NK-92 (cell line): ENCODE results near the gene SLC12A4.
"Not testable (repeated sequence)": the region's sequence is repeated elsewhere in the genome, so short reads cannot be mapped to it uniquely, and the experiment has no call there.

Source experiments
- DNase-seq: peaks from one replicate; lab custom pipeline; 2025; ENCODE audit not compliant: unreplicated experiment; lab: John Stamatoyannopoulos, UW

The SLC12A4 gene

DNA sequence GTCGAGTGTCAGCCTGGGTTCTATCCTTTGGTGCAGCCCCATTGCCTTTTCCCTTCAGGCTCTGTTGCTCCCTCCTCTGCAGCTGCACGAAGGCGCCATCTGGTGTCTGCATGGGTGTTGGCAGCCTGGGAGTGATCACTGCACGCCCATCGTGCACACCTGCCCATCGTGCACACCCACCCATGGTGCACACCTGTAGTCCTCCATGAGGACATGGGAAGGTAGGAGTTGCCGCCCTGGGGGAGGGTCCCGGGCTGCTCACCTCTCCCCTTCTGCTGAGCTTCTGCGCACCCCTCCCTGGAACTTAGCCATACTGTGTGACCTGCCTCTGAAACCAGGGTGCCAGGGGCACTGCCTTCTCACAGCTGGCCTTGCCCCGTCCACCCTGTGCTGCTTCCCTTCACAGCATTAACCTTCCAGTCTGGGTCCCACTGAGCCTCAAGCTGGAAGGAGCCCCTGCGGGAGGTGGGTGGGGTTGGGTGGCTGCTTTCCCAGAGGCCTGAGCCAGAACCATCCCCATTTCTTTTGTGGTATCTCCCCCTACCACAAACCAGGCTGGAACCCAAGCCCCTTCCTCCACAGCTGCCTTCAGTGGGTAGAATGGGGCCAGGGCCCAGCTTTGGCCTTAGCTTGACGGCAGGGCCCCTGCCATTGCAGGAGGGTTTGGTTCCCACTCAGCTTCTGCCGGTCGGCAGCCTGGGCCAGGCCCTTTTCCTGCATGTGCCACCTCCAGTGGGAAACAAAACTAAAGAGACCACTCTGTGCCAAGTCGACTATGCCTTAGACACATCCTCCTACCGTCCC lies 39.7 kb downstream of the SLC12A4 start:
- DNase-seq = no peak

DNA sequence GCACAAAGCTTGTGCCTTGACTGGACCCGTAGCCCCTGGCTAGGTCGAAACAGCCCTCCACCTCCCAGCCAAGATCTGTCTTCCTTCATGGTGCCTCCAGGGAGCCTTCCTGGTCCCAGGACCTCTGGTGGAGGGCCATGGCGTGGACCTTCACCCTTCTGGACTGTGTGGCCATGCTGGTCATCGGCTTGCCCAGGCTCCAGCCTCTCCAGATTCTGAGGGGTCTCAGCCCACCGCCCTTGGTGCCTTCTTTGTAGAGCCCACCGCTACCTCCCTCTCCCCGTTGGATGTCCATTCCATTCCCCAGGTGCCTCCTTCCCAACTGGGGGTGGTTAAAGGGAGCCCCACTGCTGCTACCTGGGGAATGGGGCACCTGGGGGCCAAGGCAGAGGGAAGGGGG lies 40.3 kb downstream of the SLC12A4 start:
- DNase-seq = no peak

DNA sequence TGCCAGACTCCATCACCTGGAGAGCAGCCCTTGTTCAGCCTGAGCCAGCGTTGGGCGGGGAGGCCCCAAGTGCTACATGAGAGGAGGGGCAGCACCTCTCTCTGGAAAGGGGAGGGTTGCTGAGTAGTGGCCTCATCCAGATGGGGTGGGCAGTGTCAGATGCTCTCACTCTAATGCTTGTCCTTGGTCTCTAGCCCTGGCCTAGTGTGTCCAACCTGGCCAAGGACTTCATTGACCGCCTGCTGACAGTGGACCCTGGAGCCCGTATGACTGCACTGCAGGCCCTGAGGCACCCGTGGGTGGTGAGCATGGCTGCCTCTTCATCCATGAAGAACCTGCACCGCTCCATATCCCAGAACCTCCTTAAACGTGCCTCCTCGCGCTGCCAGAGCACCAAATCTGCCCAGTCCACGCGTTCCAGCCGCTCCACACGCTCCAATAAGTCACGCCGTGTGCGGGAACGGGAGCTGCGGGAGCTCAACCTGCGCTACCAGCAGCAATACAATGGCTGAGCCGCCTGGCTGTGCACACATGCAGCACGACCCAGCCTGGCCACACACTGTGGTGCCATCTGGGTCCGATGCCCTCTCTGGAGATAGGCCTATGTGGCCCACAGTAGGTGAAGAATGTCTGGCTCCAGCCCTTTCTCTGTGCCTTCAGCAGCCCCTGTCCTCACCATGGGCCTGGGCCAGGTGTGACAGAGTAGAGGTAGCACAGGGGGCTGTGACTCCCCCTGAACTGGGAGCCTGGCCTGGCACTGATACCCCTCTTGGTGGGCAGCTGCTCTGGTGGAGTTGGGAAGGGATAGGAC lies 41.1 kb downstream of the SLC12A4 start:
- no peak for DNase-seq

DNA sequence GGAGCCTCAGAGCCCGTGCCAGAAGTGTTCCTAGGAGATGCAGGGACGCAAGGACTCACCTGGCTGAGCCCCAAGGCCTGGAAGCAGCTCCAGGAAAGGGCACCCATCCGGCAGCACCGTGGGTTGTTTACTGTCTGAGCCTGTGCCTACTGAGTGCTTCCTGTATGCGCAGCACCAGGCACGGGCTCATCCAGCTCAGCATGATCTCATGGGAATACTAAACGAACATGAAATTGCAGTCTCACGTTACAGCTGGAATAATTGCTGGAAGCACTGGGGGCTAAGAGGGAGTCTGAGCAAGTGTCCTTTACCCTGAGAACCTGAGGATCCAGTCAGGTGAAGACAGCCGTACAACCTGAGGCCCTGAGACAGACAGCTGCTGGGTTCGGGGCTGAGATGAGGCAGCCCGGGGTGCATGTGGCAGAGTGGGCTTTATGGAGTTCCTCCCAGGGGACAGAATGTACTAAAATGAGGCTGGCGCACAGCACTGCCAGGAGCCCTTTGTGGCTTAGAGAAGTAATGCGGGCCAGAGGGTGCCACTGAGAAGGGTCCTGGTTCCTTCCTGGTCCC lies 42.2 kb downstream of the SLC12A4 start:
- no peak for DNase-seq

DNA sequence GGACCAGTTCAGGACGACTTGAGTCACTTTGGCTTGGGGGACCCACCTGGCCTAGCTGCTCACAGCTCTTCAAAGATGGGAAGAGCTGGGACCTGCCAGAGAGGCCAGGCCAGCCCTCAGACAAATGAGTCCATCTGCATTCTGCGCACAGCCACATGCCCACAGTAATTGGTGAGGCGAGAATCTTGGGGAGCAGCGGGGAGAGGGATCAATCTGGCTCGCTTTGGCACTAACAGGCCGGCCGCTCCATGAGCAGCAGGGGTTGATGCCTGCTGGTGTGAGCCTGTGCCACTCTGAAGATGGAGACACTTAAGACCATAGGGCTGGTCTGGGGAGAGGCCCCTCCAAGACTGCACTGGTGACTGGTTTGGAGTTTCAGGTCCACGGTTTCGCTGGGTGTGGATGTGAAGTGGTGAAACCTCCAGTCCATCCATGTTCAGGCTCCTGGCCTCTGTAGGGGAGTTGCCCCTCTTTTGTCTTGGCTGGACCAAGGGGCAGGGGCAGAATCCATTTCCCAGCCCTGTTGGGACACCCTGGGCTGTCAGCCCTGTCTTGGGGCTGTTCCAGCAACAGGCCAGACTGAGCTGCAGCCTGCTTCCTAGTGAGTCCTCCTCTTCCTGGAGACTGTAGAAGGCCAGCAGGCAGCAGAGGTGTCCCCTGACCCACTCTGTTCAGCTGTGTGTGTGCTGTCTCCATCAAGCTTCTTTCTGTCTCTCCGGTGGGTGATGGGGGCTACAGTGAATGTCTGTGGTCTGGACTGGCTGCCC lies 44.1 kb downstream of the SLC12A4 start:
- DNase-seq = no peak

DNA sequence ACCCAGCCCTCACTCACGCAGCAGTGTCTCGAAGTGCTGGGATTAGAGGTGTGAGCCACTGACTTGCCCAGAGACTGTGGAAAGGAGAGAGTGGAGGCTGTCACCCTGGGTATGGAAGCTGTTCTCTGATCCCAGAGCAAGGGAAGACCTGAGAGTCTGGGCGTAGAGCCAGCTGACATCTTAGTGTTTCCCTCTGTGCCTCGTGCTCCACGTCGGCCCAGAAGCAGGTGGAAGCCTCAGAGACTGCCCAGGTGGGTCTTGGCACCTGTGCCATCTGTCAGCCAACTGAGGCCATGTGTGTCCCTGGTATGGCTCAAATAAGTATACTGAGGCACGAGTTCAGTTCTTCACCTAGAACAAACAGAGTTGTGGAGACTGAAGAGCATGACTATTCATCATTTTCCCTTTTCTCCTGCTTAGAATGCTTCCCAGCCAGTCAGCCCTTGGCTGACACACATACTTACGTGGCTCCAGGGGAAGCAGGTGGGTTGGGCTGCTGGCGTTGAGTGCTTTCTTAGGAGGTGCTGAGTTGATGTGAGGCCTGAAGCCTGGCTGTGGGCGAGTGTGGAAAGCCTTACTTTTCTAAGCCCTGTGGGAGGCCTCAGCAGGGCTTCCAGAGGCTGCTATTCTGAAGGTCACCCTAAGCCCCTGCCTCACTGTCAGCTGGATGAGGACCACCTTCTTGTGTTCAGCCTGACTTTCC lies 44.9 kb downstream of the SLC12A4 start:
- DNase-seq = no peak

DNA sequence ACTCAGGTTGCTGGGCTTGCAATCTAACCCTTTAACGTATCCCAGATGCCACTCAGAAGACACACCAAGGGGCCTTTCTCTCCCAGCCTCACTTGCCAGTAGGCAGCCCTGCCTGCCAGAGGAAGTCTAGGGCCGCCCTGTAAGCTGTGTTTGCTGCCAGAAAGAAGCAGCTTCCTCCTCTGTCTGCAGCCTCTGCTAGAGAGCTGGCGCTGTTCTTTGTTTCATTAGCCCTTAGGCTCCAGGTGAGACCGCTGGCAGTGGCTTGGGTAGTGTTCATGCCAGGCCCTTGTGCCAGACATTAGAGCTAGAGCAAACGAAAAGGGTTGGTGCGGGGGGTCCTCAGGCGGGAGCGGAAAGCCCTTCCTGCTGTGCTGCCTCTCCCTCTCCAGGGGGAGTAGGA lies 45.7 kb downstream of the SLC12A4 start:
- DNase-seq = no peak

DNA sequence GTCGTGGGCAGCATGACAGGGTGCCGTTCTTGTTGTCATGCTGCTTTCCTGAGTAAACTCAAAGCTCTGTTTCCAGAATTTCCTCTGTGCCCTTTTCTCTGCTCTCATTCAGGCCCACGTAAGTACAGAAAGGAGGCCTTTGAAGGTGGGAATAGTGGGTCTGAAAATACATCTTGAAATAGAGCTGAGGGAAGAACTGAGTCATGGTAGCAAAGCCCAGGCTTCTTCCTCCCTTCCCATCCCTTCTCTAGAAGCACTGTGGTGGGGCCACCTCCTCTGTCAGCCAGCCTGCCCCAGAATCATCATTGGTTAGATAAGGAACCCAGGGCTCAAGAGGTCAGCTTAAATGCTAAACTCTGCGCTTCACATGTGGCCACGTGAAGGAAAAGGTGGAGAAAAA lies 46.2 kb downstream of the SLC12A4 start:
- no peak for DNase-seq

DNA sequence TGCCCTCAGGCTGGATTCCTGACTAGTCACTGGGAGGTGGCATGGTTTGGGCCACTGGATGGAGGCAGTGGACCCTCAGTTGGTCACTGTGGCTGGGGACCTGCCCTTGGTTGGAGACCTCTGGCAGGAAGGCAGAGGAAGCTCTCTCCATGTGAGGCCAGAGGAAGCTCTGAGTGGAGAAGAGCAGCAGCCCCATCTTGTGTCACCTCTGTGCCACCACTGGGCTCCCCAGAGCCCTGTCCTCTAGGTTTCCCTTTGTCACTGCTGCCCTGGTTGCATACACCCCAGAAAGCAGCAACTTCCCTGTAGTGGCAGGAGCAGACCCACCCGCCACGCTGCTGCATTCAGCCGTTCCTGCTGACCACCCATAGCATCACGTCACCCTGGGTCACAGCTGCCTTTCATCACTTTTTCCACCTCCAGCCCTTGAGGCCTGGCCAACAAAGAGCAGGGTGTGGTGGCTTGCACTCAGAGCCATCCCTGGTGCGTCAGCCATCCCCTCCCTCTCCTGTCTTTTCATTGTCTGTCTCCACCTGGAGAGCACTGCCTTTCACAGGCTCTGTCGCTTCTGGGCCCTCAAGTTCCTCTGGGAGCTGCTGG lies 48.7 kb downstream of the SLC12A4 start:
- no peak for DNase-seq

DNA sequence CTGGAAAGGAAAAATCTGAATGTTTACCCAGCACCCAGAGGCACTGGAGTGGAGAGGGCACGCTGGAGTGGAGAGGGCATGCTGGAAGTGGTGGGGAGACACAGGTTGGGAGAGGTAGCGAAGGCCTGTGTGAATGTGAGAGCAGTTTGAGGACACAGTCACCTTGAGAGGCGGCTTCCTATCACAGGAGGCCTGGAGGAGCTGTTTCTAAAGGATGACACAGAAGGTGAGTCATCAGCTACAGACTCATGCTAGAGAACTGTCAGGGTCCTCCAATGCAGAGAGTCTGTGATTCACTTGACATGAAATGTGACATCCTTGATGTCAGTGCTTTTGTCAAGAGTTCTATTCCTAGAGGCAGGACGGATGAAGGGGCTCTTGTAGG lies 50.6 kb downstream of the SLC12A4 start:
- DNase-seq = no peak

DNA sequence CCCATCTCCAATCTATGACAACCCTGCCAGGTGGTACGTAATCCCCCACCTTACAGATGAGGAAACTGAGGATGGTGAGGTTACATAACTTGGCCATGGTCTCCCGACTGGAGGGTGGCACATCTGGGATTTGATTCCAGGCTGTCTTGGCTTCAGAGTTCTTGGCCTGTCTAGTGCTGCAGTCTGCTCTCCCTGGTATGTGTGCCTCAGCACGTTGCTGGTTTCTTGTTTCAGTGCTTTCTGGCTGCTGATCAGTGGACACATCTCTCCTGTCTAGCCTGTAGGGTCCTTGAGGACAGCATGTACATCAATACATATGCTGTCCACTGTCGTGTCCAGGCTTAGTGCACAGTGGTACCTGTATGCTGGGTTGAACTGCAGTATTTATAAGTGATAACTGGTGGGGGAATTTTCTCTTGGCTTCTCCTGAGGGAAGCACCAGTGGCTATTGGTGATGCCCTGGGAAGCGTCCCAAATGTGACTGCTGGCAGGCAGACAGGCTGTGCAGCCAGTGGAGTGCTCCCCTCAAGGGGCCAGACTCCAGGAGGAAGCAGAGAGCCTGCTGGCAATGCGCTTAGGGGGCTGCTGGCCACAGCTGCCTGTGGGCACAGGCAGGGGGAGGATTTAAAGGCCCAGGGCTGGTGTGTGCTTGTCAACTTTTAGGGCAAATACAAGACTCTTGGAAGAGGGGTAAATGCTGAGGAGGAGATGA lies 51.1 kb downstream of the SLC12A4 start:
- DNase-seq = no peak

DNA sequence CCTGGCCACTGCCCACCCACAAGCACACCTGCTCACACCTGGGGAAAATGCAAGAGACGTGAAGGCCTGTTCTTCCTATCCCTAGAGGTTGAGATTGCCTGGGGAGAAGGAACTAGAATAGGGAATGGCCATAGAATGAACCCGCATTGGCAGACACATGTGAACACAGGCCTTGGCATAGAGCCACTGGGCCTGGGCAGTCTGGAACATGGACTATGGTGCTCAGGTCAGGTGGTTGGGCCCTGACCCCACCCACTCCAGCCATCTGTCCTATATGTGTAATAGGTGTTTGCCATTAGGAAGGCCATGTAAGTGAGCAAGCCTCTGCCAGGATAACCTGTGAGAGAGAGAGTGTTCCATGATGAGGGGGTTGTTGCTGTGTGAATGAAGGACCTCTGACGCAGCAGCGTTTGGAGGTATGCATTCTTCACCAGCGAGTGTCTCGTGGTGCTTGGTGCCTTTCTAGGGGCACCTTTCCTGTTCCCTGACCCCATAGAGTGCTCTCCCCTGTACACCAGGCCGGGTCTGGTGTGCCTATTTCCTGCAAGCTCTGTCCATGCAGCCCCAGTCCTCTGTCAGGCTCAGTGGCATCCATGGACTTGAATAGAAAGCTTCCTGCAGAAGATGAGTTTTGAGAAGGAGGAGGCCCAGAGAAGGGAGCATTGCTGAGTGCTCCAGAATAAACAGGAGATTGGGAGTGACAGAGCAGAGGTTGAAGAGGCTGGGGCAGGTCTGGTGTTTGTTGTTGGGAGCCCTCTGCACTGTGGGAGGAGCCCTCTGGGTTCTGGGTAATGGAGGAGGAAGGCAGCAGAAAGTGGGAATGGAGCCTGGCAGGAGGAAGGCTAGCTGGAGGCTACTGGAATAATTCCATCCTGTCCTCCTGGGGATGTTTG lies 52.4 kb downstream of the SLC12A4 start:
- DNase-seq = no peak

DNA sequence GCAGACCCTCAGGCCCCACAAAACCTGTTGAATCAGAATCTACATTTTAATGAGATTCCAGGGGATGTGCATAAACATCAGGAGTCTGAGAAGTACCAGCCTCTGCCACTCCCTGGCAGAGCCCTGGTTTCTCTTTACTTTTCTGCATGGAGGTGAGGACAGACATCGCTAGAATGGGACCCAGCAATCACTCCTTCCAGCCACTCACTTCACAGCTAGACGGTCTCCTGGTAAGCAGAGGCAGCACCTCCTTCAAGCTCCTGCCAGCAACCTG lies 53.0 kb downstream of the SLC12A4 start:
- not testable (repeated sequence) for DNase-seq

DNA sequence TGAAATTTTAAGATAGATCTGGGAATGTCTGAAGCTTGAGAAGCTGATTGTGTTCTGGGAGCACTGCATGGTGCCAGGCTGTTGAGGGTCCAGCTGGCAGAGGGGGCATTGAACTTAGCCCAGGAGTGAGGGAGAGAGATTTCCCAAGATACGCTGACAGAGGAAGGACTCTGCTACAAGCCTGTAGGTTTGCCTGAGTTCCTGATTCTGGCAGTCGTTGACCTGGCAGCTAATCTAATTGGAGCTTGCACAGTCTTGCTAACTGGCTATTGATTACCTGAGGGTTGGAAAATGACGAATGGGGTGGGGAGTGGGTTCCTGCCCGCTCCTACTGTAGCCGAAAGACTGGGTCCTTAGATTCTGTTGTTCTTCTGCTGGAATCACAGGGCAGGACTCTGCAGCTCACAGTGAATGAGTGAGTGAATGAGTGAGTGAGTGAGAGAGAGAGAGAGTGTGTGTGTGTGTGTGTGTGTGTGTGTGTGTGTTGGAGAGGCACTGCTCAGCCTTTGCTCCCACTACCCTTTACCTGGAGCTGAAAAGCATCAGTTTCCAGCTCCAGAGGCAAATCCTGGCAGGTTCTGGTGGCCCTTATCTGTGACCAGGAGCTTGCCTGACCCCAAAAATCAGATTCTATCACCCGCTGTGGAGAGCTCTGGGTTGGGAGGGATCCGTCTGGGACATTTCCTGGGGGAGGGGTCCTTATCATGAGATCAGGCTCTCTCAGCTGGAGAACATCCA lies 53.5 kb downstream of the SLC12A4 start:
- no peak for DNase-seq

DNA sequence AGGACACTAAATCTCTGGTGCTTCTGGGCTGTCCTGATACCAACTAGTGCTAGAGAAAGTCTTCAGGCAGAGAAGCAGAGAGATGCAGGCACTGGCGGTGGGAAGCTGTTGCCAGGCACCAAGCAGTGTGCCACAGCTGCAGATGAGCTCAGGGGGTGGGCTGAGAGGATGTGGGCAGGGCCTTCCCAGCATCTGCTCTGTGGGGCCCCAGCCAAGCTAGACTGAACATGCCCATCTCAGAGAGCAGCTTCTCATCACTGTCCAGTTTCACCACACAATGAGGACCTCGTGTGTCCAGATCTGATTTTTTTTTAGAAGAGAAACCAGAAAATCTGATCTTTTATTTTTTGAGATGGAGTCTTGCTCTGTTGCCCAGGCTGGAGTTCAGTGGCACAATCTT lies 58.3 kb downstream of the SLC12A4 start:
- DNase-seq = no peak

DNA sequence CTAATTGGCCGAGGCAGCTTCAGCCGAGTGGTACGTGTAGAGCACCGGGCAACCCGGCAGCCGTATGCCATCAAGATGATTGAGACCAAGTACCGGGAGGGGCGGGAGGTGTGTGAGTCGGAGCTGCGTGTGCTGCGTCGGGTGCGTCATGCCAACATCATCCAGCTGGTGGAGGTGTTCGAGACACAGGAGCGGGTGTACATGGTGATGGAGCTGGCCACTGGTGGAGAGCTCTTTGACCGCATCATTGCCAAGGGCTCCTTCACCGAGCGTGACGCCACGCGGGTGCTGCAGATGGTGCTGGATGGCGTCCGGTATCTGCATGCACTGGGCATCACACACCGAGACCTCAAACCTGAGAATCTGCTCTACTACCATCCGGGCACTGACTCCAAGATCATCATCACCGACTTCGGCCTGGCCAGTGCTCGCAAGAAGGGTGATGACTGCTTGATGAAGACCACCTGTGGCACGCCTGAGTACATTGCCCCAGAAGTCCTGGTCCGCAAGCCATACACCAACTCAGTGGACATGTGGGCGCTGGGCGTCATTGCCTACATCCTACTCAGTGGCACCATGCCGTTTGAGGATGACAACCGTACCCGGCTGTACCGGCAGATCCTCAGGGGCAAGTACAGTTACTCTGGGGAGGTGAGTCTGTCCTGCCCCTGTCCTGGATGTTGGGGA lies 59.2 kb downstream of the SLC12A4 start:
- no peak for DNase-seq

DNA sequence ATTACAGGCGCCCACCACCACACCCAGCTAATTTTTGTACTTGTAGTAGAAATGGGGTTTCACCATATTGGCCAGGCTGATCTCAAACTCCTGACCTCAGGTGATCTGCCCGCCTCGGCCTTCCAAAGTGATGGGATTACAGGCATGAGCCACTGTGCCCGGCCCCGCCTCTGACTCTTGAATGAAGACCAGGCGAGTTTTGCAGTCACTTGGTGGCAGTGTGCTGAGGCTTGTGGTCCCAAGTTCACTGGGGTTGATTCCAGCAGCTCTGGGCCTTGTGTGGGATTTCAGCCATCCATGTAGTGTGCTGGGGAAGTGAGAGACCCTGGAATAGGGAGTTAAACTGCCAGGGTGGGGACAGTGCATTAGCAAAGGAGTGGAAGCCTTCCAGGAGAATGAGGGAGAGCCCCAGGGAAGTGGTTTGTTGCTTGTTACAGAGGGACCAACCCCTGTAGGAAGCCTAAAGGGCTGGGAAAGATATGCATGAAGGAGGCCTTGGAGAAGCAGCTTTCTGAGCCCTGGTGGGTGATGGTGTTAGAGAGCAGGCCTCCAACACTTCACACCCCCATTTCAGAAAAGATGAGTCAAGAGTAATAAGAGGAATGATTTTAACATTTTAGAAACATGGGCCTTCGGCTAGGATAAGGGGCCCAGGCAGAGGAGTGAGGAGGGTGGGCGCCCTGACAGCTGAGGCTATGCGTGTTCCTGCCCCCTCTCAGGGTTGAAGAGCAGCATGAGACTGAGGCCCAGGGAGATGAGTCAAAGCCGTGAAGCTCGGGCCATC lies 60.8 kb downstream of the SLC12A4 start:
- no peak for DNase-seq
